Fibroblast of the aortic adventitia (primary cell): Measurements from ENCODE around the gene CHTOP. TPM values are rescaled to one million over a fixed set of nuclear protein-coding genes. Genes with fewer than 3 reads are reported as not detected.
A peak's percentile ranks its signal among the peaks of the same experiment; 100 is the strongest.

Experiments used
- DNase-seq: peaks from one replicate; pipeline ENCODE4 v3.0.0-alpha.2; 2010; ENCODE audit warnings: low read depth
- H3K4me3 ChIP-seq: 2 replicates; pipeline ENCODE4 v1.5.1; 2011; ENCODE audit warnings: low read depth, mild to moderate bottlenecking, control low read depth, low read length, moderate library complexity
- total RNA-seq: library from RNA; depleted of rRNA; stranded (reverse); fragments of >200 nt; gene quantifications from 2 replicates; pipeline ENCODE4 v1.2.3, GENCODE V29; 2012; ENCODE audit warnings: low replicate concordance
- TF ChIP-seq, protein P1 (sequence below): IDR thresholded peaks from 2 replicates; pipeline ENCODE4 v1.5.1; 2011; ENCODE audit warnings: mild to moderate bottlenecking, low read length, control low read depth, inconsistent platforms; ENCODE audit not compliant: insufficient read depth

The CHTOP gene
- total RNA-seq, 1 donor: 44.6 TPM

DNA sequence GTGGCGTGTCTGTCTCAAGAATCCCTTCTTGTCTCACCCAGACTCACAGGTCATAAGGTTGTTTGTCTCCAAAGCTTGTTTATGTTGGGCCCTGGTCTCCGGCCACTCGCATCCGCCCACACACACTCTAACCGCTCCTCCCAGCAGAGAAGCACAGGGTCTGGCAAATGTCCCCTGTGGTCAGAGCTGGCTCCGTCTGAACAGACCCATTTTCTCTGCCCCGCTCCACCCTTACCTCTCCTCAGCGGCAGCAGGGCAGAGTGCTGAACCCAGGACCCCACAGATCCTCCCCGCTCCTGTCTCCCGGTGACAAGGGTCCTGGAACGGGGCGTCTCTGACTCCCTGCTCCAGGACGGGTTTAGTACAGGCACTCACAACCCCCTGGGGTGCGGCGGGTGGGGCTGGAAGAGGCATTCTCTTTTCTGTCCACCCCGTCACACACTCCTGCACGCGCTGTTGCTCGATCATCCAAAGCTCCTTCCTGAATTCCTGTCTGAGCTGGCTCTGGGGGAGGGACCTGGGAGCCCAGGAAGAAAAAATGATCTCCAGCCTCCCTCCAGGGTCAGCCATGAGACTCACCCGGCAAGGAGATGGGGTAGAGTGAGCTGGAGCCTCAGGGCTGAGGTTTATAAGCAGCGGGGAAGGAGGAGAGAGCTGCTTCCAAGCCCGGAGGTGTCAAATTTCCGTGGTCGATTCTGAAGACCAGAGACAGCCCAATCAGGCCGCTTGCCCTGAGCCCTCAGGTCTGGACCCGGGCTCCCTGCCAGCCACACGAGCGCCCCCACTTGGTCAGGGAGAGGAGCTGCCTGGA lies 6.8 kb upstream of the CHTOP start, which contains the start of gene S100A13:
S100A13 (minus strand) TSS at position 602 of the 811 bp plus-strand sequence. CDS start 1,033 bp downstream, outside the sequence.
- DNase-seq: peak; percentile 95
- H3K4me3 ChIP-seq: peak within 1 kb of the TSS; percentile 82
- TF ChIP-seq, protein P1, sequence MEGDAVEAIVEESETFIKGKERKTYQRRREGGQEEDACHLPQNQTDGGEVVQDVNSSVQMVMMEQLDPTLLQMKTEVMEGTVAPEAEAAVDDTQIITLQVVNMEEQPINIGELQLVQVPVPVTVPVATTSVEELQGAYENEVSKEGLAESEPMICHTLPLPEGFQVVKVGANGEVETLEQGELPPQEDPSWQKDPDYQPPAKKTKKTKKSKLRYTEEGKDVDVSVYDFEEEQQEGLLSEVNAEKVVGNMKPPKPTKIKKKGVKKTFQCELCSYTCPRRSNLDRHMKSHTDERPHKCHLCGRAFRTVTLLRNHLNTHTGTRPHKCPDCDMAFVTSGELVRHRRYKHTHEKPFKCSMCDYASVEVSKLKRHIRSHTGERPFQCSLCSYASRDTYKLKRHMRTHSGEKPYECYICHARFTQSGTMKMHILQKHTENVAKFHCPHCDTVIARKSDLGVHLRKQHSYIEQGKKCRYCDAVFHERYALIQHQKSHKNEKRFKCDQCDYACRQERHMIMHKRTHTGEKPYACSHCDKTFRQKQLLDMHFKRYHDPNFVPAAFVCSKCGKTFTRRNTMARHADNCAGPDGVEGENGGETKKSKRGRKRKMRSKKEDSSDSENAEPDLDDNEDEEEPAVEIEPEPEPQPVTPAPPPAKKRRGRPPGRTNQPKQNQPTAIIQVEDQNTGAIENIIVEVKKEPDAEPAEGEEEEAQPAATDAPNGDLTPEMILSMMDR: peak; percentile 55

DNA sequence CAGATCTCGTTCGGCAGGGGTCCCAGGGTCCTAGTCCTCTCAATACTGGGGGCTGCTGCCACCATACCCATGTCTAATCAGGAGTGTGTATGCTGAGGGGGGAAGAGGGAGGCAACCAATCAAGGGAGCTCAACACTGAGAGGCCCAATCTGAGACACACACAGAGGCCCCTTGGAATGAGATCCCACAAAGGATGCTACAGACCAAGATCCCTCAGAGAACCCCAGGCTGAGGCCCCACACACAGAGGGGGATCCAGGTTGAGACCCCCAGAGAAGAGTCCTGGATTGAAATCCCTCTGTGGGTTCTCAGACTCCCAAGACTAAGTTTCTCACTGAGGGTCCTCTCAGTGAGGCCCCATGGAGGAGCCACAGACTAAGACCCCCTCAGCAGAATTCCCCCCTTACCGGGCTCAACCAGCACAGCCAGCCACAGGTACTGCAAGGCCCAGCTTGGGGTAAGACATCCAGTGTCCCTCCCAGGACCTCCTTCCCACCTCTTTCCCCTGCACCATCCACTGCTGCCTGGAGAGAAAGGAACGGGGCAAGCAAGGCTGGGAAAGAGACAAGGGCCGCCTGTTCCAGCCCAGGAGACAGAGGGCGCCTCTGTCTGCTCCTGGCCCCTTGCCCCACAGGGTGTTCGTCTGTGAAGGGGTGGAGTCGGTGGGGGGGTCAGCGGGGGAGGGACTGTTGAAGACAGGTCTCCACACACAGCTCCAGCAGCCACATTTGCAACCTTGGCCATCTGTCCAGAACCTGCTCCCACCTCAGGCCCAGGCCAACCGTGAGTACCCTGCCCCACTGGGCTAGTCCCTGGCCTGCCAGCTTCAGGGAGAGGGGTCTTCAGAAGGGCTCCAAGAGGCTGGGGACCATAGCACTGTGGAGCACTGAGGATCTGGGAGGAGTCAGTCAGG lies 5.9 kb upstream of the CHTOP start, which contains the start of gene S100A1:
S100A1 (plus strand) TSS at position 720 of the 912 bp plus-strand sequence. CDS start 2,088 bp downstream, outside the sequence.
- H3K4me3 ChIP-seq: peak within 1 kb of the TSS; percentile 82
- no peak for DNase-seq

DNA sequence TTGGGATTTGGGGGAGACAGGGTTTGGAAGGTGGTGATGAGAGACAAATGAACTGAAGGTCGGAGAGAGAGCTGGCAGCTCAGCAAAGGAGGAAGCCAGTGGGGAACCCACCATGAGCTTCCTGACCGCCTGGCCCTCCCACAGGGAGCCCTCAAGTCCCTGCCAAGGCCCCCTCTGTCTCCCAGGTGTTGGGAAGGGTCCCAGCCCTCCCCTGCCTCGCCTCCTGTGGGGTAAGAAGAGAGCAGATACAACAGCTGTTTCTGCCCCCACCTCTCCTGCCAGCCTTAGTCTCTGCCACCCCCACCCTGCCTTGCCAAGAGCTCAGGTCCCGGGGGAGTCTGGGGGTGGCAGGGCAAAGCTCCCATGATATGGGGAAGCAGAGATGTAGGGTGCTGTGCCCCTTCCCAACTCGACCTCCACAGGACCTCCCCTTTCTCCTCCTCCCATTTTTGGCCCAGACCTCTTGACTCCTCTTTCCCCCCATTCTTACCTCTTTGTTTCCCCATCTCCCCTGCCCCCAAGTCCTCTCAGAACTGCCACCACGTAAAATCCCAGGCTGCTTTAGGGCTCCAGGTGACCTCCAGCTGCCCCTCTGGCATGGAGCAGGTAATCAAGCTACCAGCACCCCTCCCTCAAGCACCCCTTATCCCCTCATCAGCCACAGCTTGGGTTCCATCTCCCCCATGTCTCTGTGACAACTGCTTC lies 5.1 kb upstream of the CHTOP start:
- no peak for DNase-seq
- H3K4me3 ChIP-seq: no peak overlapping the region
- TF ChIP-seq, protein P1: no peak

More for the DNA sequence above, 5.9 kb upstream of the CHTOP start, which contains the start of gene S100A1:
- TF ChIP-seq, protein P1: no peak

DNA sequence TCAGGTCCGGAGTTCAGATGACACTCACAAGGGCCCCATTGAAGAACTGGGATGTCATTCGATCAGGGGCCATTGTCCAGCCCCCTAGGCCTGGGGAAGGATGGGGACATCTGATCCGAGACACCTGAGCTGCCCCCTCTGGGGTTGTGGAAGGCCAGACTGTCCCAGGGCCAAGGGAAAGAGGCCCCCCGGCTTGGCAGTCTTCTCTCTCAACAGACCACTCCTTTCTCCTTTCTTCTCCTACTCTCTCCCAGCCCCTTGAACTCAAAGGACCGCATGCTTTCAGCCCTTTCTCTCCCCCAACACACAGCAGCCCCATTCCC lies 4.6 kb upstream of the CHTOP start:
- no peak for DNase-seq
- TF ChIP-seq, protein P1: no peak
- no peak overlapping the region for H3K4me3 ChIP-seq

DNA sequence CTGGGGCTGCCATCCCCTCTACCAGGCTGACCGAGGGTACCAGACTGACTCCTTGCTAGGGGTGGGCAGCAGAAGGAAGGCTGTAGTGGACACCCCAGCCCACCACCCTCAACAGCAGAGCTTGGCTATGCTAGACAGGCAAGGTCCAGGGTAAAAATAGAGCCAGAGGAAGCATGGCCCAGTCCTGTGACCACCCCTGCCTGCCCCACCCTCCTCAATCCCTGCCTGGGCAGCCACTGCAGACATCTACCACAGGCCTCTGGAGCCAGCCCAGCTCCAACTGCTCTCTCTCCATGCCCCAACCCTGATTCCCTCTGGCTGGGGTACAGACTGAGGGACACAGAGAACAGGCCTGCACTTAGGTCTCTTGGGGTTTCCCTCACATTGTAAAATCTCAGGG lies 3.9 kb upstream of the CHTOP start:
- no peak for DNase-seq
- TF ChIP-seq, protein P1: no peak
- H3K4me3 ChIP-seq: no peak overlapping the region

DNA sequence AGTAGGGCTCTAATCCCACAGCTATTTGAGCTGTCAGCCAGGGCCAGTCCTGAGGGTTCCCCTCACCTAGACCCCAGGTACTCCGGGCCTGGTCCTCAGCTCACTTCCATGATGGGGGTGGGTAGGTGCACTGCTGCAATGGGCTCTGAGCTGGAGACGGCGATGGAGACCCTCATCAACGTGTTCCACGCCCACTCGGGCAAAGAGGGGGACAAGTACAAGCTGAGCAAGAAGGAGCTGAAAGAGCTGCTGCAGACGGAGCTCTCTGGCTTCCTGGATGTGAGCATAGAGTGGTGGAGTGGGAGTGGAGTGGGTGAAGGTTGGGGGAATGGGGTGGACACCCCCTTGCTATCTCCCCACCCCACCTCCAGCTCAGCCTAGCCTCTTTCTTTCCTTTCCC lies 3.5 kb upstream of the CHTOP start:
- H3K4me3 ChIP-seq: no peak overlapping the region
- TF ChIP-seq, protein P1: no peak
- DNase-seq: no peak
